Astrocyte of the spinal cord (primary cell): ENCODE results near the gene ESR2.

Source experiments
- DNase-seq: peaks from one replicate; pipeline ENCODE4 v3.0.0; 2011; ENCODE audit warnings: low read depth, low spot score
- H3K4me3 ChIP-seq: 2 replicates; pipeline ENCODE4 v1.5.1; 2011; ENCODE audit warnings: low read depth, mild to moderate bottlenecking, low read length, moderate library complexity
- CTCF ChIP-seq: IDR thresholded peaks from 2 replicates; pipeline ENCODE4 v1.5.1; 2012; ENCODE audit warnings: low read depth, mild to moderate bottlenecking, low read length, inconsistent platforms
- in situ Hi-C: cut with HindIII; loops from 2 replicates; pipeline ENCODE4 v1.10.0; 2017; ENCODE audit warnings: low sequenced_read_pairs

Gene ESR2

GRCh38 chr14:64248689-64249088 is 45.5 kb downstream of the ESR2 start:
- H3K4me3 ChIP-seq = no peak overlapping the region
- DNase-seq = no peak
- no peak for TF ChIP-seq CTCF
- in situ Hi-C loops = no loop called here

- no peak for TF ChIP-seq CTCF
- no peak overlapping the region for H3K4me3 ChIP-seq
- in situ Hi-C loops = no loop called here
- no peak for DNase-seq
Measured at GRCh38 chr14:64247195-64247594, 47.0 kb downstream of the ESR2 start.

- no peak for DNase-seq
- H3K4me3 ChIP-seq = no peak overlapping the region
- no peak for TF ChIP-seq CTCF
- in situ Hi-C loops = no loop called here
Measured at GRCh38 chr14:64246688-64247087, 47.5 kb downstream of the ESR2 start.

- in situ Hi-C loops = no loop called here
- no peak for TF ChIP-seq CTCF
- H3K4me3 ChIP-seq = no peak overlapping the region
- no peak for DNase-seq
Measured at GRCh38 chr14:64245491-64245890, 48.7 kb downstream of the ESR2 start.

GRCh38 chr14:64244279-64244678 is 49.9 kb downstream of the ESR2 start:
- DNase-seq = no peak
- in situ Hi-C loops = no loop called here
- TF ChIP-seq CTCF = no peak
- H3K4me3 ChIP-seq = no peak overlapping the region

- DNase-seq = no peak
- no peak for TF ChIP-seq CTCF
- in situ Hi-C loops = no loop called here
Measured at GRCh38 chr14:64238631-64239030, 55.5 kb downstream of the ESR2 start.

GRCh38 chr14:64238049-64238448 is 56.1 kb downstream of the ESR2 start:
- no peak for DNase-seq
- H3K4me3 ChIP-seq = no peak overlapping the region
- peak; percentile 6 for TF ChIP-seq CTCF
- in situ Hi-C loops = no loop called here

More at GRCh38 chr14:64238631-64239030, 55.5 kb downstream of the ESR2 start:
- H3K4me3 ChIP-seq = no peak overlapping the region
